HG03565 (cell line): ENCODE measurements around the gene ADAM22.
"Not testable (repeated sequence)": the region's sequence is repeated elsewhere in the genome, so short reads cannot be mapped to it uniquely, and the experiment has no call there.

Source experiments
- ATAC-seq: cut with Tn5 transposase; IDR thresholded peaks from one replicate; pipeline ENCODE4 v1.9.1; 2021; ENCODE audit warnings: mild to moderate bottlenecking, moderate library complexity; ENCODE audit not compliant: unreplicated experiment

Gene ADAM22

DNA sequence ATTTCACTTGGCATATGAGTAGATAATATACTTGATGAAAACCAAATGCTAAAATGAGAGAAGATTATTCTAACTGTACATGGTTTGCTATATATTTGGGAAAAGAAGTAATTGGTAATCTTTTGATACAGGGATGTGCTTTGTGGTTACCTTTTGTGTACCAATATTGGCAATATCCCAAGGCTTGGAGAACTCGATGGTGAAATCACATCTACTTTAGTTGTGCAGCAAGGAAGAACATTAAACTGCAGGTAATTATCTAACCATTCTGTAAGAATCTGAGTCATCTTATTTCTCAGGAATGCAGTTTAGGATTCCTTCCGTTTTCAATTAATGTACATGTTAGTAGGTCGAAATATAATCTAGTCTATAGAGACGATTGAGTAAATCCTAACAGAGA is 221.7 kb downstream of the ADAM22 start:
- ATAC-seq = no peak

DNA sequence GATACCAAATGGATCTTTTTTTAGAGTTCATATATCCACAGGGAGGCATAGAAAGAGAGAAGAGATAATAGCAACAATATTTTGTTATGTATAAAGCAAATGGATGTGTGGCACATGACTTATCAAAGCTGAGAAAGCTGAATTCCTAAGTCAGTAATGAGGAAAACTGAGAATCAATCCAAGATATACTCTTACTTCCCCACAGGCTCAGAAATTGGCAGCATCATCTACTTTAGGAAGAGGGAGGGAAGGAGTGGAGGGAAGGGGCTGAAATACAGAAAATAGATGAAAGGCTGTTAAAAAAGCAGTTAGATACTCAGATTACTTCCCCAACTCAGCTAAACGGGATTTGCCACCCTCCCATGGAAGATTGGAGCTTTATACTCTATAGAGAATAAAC is 222.3 kb downstream of the ADAM22 start:
- no peak for ATAC-seq

DNA sequence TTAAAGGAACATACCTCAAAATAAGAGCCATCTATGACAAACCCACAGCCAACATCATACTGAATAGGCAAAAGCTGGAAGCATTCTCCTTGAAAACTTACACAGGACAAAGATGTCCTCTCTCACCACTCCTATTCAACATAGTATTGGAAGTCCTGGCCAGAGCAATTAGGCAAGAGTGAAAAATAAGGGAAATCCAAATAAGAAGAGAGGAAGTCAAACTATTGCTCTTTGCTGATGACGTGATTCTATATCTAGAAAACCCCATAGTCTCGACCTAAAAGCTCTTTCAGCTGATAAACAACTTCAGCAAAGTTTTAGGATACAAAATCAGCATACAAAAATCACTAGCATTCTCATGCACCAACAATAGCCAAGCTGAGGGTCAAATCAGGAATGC is 225.7 kb downstream of the ADAM22 start:
- ATAC-seq = not testable (repeated sequence)

DNA sequence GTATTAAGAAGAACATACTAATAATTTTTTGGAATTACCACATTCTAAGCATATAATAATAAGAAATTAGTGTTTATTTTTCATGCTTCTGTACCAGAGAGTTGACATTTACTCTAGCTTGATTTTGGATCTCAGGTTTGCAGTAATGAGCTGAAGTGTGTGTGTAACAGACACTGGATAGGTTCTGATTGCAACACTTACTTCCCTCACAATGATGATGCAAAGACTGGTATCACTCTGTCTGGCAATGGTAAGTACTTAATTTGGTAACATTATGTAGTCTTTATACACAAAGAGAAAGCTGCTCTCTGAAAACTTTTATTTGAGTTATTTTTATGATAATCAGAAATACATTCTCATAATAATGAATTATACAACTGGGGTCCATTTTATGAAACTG is 231.6 kb downstream of the ADAM22 start:
- ATAC-seq = no peak

DNA sequence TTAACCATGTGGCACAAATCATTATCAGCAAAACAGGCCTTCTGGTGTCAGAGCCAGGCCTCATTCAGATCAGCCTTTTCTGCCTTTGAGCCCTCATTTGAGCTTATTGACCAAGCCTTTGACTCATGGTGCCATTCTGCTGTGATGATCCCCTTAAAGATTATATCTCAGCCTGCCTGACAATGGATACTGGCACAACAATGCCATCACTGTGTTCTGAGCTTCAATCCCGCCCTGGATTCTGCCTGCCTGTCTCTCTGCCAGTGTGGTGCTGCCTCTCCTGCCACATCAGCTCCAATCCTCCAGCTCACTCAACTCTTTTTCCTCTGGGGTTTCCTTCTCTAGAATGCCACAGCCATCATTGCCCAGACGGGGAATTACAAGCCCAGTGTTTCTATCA is 233.2 kb downstream of the ADAM22 start:
- ATAC-seq = no peak

DNA sequence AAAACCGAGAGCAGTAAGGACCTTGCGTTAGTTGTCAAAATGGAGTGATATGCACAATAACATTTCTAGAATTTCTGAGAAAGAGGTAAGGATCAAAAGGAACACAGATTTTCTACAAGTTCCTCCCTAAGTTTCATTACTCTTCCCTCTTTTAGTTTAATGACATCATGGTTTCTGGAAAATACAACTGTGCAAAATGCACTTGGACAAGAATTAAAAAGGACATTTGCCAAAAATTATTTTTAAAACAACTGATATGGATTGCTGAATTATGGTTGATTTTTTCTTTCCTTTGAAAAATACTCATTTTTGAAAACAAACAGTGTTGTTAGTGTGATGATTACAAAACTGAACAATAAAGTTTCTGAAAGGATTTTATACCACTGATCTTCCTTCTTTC is 233.7 kb downstream of the ADAM22 start:
- no peak for ATAC-seq

DNA sequence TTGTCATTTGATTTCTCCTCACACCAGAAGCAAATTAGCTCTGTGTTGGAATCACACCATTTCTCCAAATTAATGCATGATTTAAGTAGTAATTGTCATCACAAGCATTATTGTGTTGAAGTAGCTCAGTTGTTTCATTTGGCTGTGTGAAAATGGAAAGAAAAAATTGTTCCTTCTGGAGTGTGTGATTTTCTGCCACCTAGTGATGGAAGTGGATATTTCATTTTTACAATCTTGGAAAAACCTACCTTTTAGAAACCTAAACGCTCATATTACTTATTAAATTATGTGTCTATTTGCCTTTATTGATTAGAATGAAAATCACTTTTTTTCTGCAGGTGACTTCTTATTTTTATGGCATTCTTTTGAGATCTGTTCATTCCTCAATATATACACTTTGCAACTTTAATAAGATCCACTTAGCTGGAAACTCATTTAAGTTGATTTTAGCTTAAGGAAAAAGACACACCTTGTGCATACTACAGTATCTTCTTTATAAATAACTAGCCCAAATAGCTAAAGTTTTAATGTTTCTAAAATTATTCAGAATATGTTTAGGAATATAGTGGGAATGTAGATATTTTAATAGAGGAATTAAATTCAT is 235.8 kb downstream of the ADAM22 start:
- ATAC-seq = peak; percentile 60

DNA sequence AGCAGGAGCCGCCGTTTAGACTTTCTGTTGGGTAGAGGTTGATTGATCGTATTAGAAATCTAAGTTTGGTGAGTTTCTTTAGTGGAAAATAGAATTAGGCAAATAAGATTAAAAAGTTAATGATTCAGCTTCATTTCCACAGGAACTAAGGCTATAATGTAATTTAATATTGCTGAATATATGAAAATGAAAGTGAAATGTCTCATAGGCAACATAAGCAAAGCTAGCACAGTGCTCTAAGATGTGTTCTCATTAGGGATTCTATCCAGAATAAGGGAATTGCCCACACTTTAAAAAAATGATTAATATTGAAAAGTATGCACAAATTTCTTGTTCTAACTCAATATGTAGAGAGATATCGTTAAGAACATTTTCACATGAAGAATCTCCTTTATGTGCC is 238.8 kb downstream of the ADAM22 start:
- ATAC-seq = no peak

DNA sequence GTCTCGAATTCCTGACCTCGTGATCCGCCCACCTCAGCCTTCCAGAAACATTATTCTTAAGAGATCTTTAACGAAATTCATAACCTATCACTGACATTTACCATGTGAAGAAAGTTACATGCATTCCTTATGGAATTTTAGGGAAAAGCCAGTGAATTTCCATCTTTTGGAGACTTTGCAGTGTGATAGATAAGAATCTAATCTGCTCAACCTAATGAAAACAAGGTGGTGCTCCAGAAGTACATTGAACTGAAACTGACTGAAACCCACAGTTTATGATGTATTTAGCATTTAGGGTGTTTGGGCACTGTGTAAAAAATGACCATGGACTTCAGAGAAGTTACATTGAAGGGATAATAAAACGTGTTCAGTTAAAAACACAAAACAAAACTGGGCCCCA is 242.1 kb downstream of the ADAM22 start:
- ATAC-seq = no peak

DNA sequence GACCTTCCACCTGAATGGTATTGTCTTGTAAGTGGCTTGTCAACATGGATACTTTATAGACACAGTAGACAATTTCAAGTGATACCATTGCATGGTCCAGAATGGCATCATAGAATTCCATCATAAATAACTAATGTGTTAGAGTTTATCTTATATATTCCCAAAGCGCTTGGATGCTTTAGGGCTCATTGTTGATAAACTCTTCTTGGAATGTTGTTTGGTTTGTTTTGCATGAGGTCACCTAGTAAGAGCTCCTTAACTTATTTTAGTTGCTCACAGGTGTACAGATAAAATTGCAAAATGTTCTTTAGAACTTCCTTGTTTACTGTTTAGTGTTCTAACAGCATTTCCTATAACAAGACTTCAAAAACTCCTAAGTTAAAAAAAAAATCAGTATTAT is 249.0 kb downstream of the ADAM22 start:
- no peak for ATAC-seq

DNA sequence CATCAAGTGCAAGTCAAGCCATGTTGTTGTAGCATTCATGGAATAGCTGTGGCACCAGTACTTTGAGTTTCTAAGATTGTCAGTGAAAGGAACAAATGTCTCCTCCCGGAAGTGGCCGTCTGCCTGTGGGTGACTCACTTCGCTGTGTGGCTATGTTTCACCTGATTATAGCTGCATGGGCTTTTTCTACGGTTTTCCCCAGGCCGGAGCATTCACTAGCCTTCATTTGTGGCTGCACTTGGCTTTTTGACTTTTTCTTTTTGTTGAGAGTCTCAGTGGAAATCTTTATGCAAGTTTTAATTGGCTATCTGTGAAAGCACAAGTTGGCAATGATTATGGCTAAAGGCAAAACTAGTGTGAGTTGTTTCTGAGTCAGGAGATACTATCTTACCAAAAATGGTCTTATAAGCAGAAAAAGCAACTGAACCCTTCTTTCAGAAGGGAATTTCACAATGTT is 250.8 kb downstream of the ADAM22 start:
- ATAC-seq = peak; percentile 79

DNA sequence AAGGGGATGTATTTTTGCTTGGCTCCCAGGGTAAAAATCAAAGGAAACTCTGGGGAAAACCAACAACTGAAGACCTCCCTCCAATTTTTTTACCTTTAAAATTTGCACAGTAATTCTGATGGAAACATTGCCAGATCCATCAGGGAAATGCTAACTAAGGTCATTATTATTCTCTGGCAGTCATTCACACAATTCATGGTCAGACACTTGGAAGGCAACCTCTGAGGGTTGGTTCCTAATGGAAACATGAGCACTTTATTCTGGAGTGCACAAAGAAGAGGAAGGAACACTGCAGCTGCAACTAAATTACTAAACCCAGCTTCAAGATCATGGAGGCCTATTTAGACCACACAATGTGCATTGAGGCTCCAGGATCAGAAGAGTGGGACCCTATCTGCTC is 251.6 kb downstream of the ADAM22 start:
- no peak for ATAC-seq

DNA sequence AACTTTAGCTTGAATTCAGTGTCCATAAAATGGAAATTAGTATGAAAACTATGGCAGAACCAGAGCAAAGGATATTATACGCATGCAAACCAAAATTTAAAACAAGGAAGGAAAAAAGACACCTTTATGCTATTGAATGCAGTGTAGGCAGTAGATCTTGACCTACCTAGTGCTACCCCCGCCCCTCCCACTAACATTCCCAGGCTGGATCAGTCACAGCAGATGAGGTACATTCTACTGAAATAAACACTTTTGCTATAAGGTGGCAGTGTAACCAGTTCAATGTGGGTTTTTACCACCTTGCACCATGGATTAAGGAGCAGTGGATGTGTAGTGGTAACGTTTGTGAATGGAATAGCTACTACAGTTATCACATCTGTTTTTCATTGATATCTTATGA is 257.9 kb downstream of the ADAM22 start:
- ATAC-seq = no peak

DNA sequence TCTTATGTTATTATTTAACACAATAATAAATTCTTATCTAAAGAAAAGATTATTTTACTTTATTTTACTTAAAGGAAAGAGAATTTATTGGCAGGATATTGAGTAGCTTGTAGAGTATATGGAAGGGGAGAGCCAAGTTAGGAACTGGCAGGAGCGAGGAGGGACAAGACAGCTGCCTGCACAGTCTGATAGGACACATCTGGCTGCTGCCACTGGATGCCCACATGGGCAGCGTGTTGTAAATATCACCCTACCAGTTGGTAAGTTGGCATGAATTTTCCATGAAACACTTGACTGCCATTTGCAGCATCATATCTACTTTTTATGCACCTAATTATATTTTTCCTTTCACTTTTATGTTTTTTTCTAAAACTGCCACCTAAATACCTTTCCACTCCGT is 266.2 kb downstream of the ADAM22 start:
- ATAC-seq = no peak

DNA sequence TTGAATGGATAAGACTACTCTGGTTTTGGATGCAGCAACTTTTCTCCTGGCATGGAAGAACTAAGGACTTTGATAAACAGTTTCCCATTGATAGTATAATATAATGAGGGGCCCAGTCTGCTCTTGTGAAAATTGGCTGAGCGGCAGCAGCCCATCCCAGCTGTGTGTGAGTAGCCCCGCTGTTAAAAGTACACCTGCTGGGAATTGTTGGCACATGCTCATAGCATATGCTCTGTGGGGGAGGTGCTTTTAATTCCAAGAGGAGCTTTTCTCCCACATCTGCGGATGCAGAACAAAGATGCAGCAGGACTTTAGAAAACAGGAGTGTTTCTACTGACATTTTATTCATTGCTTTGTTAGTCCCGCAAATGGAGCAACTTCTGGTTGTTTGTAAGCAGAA is 266.7 kb downstream of the ADAM22 start:
- ATAC-seq = no peak

DNA sequence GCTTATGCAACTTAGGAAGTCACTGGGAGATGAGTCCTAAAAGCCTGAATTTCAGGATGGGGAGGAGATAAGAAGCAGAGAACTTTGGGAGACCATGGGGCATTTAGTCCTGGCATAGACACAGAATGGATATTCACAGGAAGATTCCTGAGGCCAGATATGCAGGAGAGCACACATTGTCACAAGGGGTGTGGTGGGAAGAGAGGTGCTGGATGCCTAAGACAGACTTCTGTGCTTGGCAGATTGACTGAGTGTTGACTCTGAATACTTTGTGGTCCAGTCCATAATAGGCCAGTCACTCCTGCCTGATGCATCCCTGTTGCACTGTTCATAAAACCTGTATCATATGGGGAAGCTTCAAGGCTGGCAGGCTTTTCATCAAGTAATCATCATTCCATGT is 267.3 kb downstream of the ADAM22 start:
- ATAC-seq = no peak

DNA sequence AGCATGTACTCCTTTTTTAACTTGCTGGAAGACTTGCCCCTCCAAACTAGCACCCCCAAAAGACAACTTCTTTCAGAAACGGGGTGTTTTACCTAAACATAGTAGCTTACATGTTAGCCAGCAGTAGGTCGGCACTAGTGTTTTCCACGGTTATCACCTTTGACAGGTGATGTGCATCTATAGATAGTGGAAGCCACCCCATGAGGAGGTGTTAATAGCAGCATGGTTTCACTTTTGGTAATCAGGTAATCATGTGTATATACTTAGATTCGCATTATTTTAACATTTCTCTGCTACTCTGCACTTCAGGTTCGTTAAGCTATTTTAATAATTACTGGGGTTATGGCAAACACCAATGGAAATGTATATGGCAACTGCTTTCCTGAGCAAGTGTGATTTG is 268.2 kb downstream of the ADAM22 start:
- ATAC-seq = peak; percentile 41

DNA sequence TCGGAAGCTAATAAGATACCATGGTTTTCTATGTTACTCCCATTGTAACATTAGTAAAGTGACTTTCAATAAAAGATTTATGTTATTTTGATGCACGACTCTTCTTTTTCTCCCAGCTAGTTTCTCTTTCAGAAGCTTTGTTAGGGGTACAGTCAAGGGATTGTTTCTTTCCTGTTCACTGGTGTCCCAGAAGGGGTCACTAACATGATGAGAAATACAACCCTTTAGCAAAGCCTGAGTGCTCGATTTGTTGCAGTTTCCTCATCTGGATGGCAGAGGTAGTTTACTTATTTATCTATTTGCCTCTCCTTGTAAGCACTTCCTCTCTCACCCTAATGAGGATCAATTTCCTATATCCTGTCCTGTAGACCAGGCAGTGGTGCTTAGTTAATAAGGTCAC is 268.7 kb downstream of the ADAM22 start:
- no peak for ATAC-seq

DNA sequence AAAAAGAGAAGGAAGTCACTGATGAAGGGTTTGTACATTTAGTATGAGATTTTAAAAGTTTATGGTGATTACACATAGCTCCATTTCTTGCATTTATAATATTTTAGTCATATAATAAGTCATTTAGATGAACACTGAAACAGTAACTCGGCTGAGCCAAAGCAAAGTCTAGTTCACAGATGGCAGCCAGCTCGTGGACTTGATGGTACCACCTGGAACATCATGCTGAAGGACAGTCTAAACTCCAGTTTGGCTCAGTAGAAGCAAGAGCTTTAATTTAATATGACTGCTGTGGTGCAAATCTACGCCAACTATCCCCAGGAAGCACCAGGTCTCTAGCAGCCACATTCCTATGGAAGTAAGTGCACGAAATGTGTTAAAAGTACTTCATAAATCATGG is 269.4 kb downstream of the ADAM22 start:
- ATAC-seq = no peak

DNA sequence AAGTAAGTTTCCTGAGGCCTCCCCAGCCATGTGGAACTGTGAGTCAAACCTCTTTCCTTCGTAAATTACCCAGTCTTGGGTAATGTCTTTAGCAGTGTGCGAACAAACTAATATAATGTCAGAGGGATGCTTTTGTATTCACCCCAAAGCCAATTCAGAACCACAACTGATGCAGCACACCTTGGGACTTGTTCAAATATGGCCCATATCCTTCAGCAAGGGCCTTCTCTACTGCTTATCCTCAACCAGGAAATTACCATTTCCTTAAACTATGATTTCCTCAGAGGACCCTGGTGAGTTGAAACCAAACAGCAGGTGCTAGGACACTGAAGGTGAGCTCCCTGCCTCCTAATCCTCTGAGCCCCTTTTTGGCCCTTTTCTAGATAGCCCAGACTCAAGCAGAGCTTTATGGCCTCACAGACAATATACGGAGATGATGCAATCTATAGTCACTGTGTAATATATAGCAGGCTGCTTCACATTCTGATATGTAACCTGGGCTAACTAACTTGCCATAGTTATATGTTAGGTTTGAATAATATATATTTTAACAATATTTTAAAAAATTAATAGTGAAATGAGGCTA is 270.6 kb downstream of the ADAM22 start:
- no peak for ATAC-seq

DNA sequence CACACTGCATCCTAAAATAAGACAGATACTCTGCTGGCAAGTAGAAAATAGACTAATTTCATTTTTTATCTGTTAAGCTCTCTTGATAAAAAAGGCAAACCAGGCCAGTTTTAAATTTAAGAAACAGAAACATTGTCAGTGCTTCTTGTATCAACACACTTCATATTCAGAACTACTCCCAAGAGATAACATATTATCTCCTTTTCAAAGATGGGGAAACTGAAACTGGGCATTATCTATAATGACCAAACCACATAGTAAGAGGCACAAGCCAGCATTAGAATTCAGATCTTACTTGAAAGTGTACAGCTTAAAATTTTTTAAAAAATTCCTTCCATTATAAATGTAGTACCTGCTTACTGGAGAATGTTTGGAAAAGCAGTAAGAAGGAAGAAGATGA is 271.1 kb downstream of the ADAM22 start:
- ATAC-seq = no peak

DNA sequence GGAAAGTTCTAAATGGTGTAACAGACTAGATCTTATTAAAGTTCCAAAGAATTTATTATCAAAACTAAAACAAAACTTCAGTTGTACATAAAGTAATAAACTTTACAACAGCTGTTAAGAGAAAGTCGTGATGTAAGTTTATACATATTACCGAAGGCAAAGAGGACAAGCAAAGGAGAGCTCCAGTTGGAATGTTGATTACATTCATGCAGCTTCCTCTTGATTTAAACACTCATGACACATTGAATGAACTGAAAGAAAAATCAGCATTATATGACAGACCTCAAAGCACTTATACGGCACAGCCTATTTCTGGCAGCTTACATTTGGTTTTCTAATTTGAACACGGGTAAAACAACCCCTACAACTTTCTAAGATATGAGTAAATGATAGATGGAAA is 272.2 kb downstream of the ADAM22 start:
- no peak for ATAC-seq

DNA sequence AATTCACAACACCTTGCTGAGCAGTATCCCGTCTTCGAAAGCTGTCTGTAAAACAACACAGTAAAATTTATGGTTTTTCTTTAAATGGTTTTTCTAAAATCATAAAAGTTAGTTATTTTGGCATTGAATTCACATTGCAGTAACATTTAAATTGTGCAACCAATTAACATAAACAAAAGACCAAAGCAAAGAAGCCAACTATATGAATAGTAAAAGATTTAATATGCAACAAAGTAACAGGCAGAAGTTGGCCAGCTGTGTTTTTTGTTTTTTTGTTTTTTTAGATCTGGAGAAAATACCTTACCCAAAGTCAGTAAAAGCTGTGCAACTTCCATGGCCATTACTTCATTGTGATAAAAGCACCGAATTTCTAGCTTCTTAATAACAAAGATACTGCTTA is 274.5 kb downstream of the ADAM22 start:
- ATAC-seq = no peak
